Panc1 (cell line): ENCODE measurements around the gene DIABLO. TPM values are rescaled to one million over a fixed set of nuclear protein-coding genes. Genes with fewer than 3 reads are reported as not detected.

ENCODE experiments used
- ATAC-seq: fragments of 200-7000 bp; cut with Tn5 transposase; 2 replicates; pipeline ENCODE4 v1.9.1; 2020; ENCODE audit warnings: mild to moderate bottlenecking, moderate library complexity
- BruUV-seq: library from RNA; stranded (reverse); fragments of 400-500 nt; replicated peaks from 2 replicates; lab custom pipeline; 2021; lab: Mats Ljungman, UMichigan
- CTCF ChIA-PET: fragments of 300-600 bp; sonication (Branson Sonifier 250); formaldehyde crosslinking; loops from one replicate; lab custom pipeline; 2022; ENCODE audit warnings: antibody characterized with exemption; lab: Charles Lee
- POLR2A ChIA-PET: fragments of 300-600 bp; sonication (Branson Sonifier 250); formaldehyde crosslinking; loops from one replicate; lab custom pipeline; 2022; ENCODE audit warnings: antibody characterized with exemption; lab: Charles Lee
- DNase-seq: peaks from one replicate; pipeline ENCODE4 v3.0.0-alpha.2; 2010; ENCODE audit warnings: low read depth, low spot score
- H3K27ac ChIP-seq: 2 replicates; pipeline ENCODE4 v1.5.1; 2011; ENCODE audit warnings: mild to moderate bottlenecking, low read length, inconsistent platforms
- H3K27me3 ChIP-seq: fragments of 200-500 bp; sonication (Bioruptor generic); 2 replicates; pipeline ENCODE4 v1.6.0; 2014; ENCODE audit warnings: low read length, inconsistent platforms; ENCODE audit not compliant: control insufficient read depth, insufficient read depth
- H3K36me3 ChIP-seq: fragments of 200-500 bp; sonication (Bioruptor generic); 2 replicates; pipeline ENCODE4 v1.5.1; 2014; ENCODE audit warnings: inconsistent platforms, mild to moderate bottlenecking, low read length, moderate library complexity; ENCODE audit not compliant: control insufficient read depth, insufficient read depth
- H3K4me1 ChIP-seq: 2 replicates; pipeline ENCODE4 v1.5.1; 2011; ENCODE audit warnings: inconsistent platforms, mild to moderate bottlenecking, low read length, moderate library complexity; ENCODE audit not compliant: control insufficient read depth, insufficient read depth
- H3K4me3 ChIP-seq, 2 experiments: 2 replicates each; pipeline ENCODE4 v1.5.1; 2011 to 2012; ENCODE audit warnings: low read depth in 2 of 2, low read length in 2 of 2, mild to moderate bottlenecking in 2 of 2, inconsistent platforms in 1 of 2, moderate library complexity in 1 of 2
- H3K9me3 ChIP-seq: fragments of 200-500 bp; sonication (Bioruptor generic); 2 replicates; pipeline ENCODE4 v1.5.1; 2014; ENCODE audit warnings: low read depth, mild to moderate bottlenecking, inconsistent platforms, low read length, moderate library complexity; ENCODE audit not compliant: control insufficient read depth, insufficient read depth
- CTCF ChIP-seq: fragments of 450-650 bp; IDR thresholded peaks from 2 replicates; pipeline ENCODE4 v1.5.1; 2017; ENCODE audit warnings: mild to moderate bottlenecking
- POLR2AphosphoS5 ChIP-seq: IDR thresholded peaks from 2 replicates; pipeline ENCODE4 v1.6.1; 2012; ENCODE audit warnings: mild to moderate bottlenecking, low read depth, low read length, moderate library complexity
- REST ChIP-seq, 2 experiments: IDR thresholded peaks; 2 replicates each; pipeline ENCODE4 v1.6.1; 2011 to 2012; ENCODE audit warnings: low read depth in 2 of 2, control low read depth in 1 of 2, low read length in 1 of 2, mild to moderate bottlenecking in 1 of 2, moderate library complexity in 1 of 2; ENCODE audit not compliant: insufficient read depth in 1 of 2
- SIN3A ChIP-seq: IDR thresholded peaks from 2 replicates; pipeline ENCODE4 v1.6.1; 2012; ENCODE audit warnings: low read depth, mild to moderate bottlenecking, low read length, moderate library complexity, borderline replicate concordance; ENCODE audit not compliant: insufficient read depth
- TCF7L2 ChIP-seq: IDR thresholded peaks from 2 replicates; pipeline ENCODE4 v1.6.1; 2011; ENCODE audit warnings: mild to moderate bottlenecking, low read depth, low read length, inconsistent platforms
- in situ Hi-C: cut with HindIII; loops from 2 replicates; pipeline ENCODE4 v1.10.0; 2016; ENCODE audit warnings: low sequenced_read_pairs, low pct_unique_long_range_greater_than_20kb
- intact Hi-C: fragments of 100-400 bp; cut with micrococcal nuclease; formaldehyde crosslinking; loops from one replicate; pipeline ENCODE4 v1.10.0; 2022; ENCODE audit not compliant: unreplicated experiment
- total RNA-seq: library from RNA; stranded (reverse); gene quantifications from one replicate; pipeline ENCODE4 v1.2.1, GENCODE V29; 2021; ENCODE audit not compliant: unreplicated experiment

DIABLO gene
- total RNA-seq, 1 experiment from 2014 or later, result 71.5 TPM

GRCh38 chr12:122197612-122197966, 28.3 kb downstream of the DIABLO start:
- intact Hi-C loops, result no loop called here
- CTCF ChIA-PET, result no interaction called here

GRCh38 chr12:122195405-122195804, 30.4 kb downstream of the DIABLO start:
- H3K27ac ChIP-seq, result no peak overlapping the region
- ChIA-PET POLR2A (no interaction called here), CTCF (no interaction called here)
- no peak for DNase-seq
- no TSS peak for BruUV-seq
- no peaks in the 10 kb centered on the region for H3K27me3 ChIP-seq
- no peak overlapping the region for H3K4me3 ChIP-seq
- TF ChIP-seq SIN3A (no peak), POLR2AphosphoS5 (no peak)
- H3K36me3 ChIP-seq, result no peaks in the 10 kb centered on the region
- no peaks in the 10 kb centered on the region for H3K4me1 ChIP-seq
- H3K9me3 ChIP-seq, result no peaks in the 10 kb centered on the region
- in situ Hi-C loops (no loop called here), intact Hi-C loops (no loop called here)
- ATAC-seq, result no peak

More at GRCh38 chr12:122197612-122197966, 28.3 kb downstream of the DIABLO start:
- in situ Hi-C loops, result no loop called here
- peaks cover 3% of the 10 kb centered on the region; the same call in 1 of the 2 replicates for H3K4me1 ChIP-seq
- no peaks in the 10 kb centered on the region for H3K9me3 ChIP-seq
- DNase-seq (no peak), ATAC-seq (no peak)
- BruUV-seq, result no TSS peak
- H3K36me3 ChIP-seq, result no peaks in the 10 kb centered on the region
- no peak overlapping the region for H3K27ac ChIP-seq
- no peak overlapping the region for H3K4me3 ChIP-seq
- POLR2A ChIA-PET, result no interaction called here
- TF ChIP-seq REST (IDR thresholded peaks at IDR 0.05; ENCODE audit: insufficient read depth in 1 of 2, low read depth in 2 of 2, low read length in 1 of 2) (no peak), TCF7L2 (no peak), SIN3A (no peak), CTCF (no peak), POLR2AphosphoS5 (no peak)
- no peaks in the 10 kb centered on the region for H3K27me3 ChIP-seq

- ChIA-PET POLR2A (no interaction called here), CTCF (no interaction called here)
- Histone ChIP-seq H3K27ac (no peak overlapping the region), H3K36me3 (no peaks in the 10 kb centered on the region), H3K4me3 (no peak overlapping the region), H3K9me3 (no peaks in the 10 kb centered on the region), H3K27me3 (no peaks in the 10 kb centered on the region), H3K4me1 (no peaks in the 10 kb centered on the region)
- no peak for DNase-seq
- no TSS peak for BruUV-seq
- intact Hi-C loops, result no loop called here
- TF ChIP-seq CTCF, result no peak
- no peak for ATAC-seq
- in situ Hi-C loops, result no loop called here
Observed at GRCh38 chr12:122194804-122195203, 31.0 kb downstream of the DIABLO start.
